ENCODE data around the gene CCL17. TPM values are rescaled to one million over a fixed set of nuclear protein-coding genes. Genes with fewer than 3 reads are reported as not detected.
A peak's percentile ranks its signal among the peaks of the same experiment; 100 is the strongest.

Gene CCL17
- total and polyA plus RNA-seq, 9 of the 15 experiments (the other 6 are each of a cell fraction or from before 2014, with no cell fraction given) = not detected

DNA sequence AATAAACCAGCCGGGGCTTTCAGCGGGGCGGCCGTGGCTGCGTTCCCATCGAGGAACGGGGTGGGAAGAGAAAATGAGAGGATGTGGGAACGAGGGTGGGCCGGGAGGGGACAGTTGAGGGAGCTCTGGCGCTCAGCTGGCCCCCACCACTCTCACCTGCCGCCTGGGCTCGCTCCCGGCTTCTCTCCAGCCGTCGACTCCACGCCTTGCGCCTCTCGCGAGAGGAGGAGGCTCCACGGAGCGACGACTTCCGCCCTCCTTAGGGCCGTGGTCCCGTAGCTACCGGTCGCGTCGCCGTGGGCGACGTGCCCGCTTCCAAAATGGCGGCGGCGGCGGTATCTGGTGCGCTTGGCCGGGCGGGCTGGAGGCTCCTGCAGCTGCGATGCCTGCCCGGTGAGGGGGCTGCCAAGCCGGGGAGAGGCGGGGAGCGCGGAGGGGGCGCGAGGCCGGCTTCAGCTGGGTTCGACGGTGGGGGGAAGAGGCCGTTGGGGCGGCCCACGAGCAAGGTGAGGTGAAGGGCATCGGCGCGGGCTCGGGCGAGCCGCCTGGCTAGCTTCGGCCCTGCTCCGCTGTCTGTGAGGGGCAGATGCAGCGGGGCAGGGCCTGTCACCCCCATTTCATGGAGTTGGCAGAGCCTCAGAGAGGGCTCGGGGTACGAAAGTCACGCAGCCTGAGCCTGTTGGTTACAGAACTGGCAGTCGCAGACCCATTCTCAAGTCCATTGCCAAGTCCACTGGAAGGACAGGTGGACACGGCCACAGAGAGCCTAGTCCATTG is 42.8 kb downstream of the CCL17 start, which contains the start of the genes CIAPIN1 and COQ9 (continued):
- TF ChIP-seq ATF3 (IDR thresholded peaks at IDR 0.05) (no peak), ATF3 (CRISPR knock-in tag; conservative IDR thresholded peaks at IDR 0.05) (no peak), NR2C2 (CRISPR knock-in tag; IDR thresholded peaks at IDR 0.05) (no peak), NR2C2 (tag; IDR thresholded peaks at IDR 0.05) (peak; percentile 77; the same call in 1 of the 2 replicates), ELF4 (CRISPR knock-in tag; IDR thresholded peaks at IDR 0.05) (peak; percentile 76; the same call in 1 of the 2 replicates), MEIS2 (IDR thresholded peaks at IDR 0.05; ENCODE audit: partially characterized antibody) (no peak), CAMTA2 (CRISPR knock-in tag; conservative IDR thresholded peaks at IDR 0.05) (no peak), HDAC8 (tag; IDR thresholded peaks at IDR 0.05) (0 out of 2 replicates have a peak, but pooled peaks have one; percentile 46), ZNF121 (CRISPR knock-in tag; conservative IDR thresholded peaks at IDR 0.05) (no peak), SETDB1 (IDR thresholded peaks at IDR 0.05; ENCODE audit: low read length) (no peak), POLR2H (tag; IDR thresholded peaks at IDR 0.05; ENCODE audit: low read depth) (peak; percentile 76), ETV6 (IDR thresholded peaks at IDR 0.05; ENCODE audit: borderline replicate concordance in 1 of 2, low read depth in 2 of 2, low read length in 1 of 2) (no peak), ETV6 (CRISPR knock-in tag; IDR thresholded peaks at IDR 0.05; ENCODE audit: borderline replicate concordance) (no peak), PCBP1 (IDR thresholded peaks at IDR 0.05; ENCODE audit: low read depth, low read length, poor library complexity, severe bottlenecking) (peak; percentile 97), NEUROD1 (IDR thresholded peaks at IDR 0.05; ENCODE audit: borderline replicate concordance, low read depth, low read length, partially characterized antibody) (peak; percentile 81), ZNF436 (CRISPR knock-in tag; IDR thresholded peaks at IDR 0.05) (no peak), XRCC3 (IDR thresholded peaks at IDR 0.05) (no peak), ADNP (tag; IDR thresholded peaks at IDR 0.05) (no peak)
- TF ChIP-seq, protein P1, sequence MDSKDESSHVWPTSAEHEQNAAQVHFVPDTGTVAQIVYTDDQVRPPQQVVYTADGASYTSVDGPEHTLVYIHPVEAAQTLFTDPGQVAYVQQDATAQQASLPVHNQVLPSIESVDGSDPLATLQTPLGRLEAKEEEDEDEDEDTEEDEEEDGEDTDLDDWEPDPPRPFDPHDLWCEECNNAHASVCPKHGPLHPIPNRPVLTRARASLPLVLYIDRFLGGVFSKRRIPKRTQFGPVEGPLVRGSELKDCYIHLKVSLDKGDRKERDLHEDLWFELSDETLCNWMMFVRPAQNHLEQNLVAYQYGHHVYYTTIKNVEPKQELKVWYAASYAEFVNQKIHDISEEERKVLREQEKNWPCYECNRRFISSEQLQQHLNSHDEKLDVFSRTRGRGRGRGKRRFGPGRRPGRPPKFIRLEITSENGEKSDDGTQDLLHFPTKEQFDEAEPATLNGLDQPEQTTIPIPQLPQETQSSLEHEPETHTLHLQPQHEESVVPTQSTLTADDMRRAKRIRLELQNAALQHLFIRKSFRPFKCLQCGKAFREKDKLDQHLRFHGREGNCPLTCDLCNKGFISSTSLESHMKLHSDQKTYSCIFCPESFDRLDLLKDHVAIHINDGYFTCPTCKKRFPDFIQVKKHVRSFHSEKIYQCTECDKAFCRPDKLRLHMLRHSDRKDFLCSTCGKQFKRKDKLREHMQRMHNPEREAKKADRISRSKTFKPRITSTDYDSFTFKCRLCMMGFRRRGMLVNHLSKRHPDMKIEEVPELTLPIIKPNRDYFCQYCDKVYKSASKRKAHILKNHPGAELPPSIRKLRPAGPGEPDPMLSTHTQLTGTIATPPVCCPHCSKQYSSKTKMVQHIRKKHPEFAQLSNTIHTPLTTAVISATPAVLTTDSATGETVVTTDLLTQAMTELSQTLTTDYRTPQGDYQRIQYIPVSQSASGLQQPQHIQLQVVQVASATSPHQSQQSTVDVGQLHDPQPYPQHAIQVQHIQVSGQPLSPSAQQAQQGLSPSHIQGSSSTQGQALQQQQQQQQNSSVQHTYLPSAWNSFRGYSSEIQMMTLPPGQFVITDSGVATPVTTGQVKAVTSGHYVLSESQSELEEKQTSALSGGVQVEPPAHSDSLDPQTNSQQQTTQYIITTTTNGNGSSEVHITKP (IDR thresholded peaks at IDR 0.05; ENCODE audit: partially characterized antibody) = peak; percentile 30
- TF ChIP-seq, protein P2, sequence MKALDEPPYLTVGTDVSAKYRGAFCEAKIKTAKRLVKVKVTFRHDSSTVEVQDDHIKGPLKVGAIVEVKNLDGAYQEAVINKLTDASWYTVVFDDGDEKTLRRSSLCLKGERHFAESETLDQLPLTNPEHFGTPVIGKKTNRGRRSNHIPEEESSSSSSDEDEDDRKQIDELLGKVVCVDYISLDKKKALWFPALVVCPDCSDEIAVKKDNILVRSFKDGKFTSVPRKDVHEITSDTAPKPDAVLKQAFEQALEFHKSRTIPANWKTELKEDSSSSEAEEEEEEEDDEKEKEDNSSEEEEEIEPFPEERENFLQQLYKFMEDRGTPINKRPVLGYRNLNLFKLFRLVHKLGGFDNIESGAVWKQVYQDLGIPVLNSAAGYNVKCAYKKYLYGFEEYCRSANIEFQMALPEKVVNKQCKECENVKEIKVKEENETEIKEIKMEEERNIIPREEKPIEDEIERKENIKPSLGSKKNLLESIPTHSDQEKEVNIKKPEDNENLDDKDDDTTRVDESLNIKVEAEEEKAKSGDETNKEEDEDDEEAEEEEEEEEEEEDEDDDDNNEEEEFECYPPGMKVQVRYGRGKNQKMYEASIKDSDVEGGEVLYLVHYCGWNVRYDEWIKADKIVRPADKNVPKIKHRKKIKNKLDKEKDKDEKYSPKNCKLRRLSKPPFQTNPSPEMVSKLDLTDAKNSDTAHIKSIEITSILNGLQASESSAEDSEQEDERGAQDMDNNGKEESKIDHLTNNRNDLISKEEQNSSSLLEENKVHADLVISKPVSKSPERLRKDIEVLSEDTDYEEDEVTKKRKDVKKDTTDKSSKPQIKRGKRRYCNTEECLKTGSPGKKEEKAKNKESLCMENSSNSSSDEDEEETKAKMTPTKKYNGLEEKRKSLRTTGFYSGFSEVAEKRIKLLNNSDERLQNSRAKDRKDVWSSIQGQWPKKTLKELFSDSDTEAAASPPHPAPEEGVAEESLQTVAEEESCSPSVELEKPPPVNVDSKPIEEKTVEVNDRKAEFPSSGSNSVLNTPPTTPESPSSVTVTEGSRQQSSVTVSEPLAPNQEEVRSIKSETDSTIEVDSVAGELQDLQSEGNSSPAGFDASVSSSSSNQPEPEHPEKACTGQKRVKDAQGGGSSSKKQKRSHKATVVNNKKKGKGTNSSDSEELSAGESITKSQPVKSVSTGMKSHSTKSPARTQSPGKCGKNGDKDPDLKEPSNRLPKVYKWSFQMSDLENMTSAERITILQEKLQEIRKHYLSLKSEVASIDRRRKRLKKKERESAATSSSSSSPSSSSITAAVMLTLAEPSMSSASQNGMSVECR (CRISPR knock-in tag; IDR thresholded peaks at IDR 0.05) = peak; percentile 91
